ENCODE data around the gene DNAH17.
"Not testable (repeated sequence)": the region's sequence is repeated elsewhere in the genome, so short reads cannot be mapped to it uniquely, and the experiment has no call there.

DNAH17 gene

GRCh38 chr17:78475211-78475610, 102.0 kb downstream of the DNAH17 start:
- DNase-seq = no peak

GRCh38 chr17:78474614-78475146, 102.5 kb downstream of the DNAH17 start:
- no peak for DNase-seq

- no peak for DNase-seq
Measured at GRCh38 chr17:78473951-78474613, 103.1 kb downstream of the DNAH17 start.

- no peak for DNase-seq
Measured at GRCh38 chr17:78472035-78472905, 104.9 kb downstream of the DNAH17 start.

- no peak for DNase-seq
Measured at GRCh38 chr17:78471635-78472034, 105.6 kb downstream of the DNAH17 start.

- no peak for DNase-seq
Measured at GRCh38 chr17:78469443-78469842, 107.8 kb downstream of the DNAH17 start.

- no peak for DNase-seq
Measured at GRCh38 chr17:78468366-78468765, 108.8 kb downstream of the DNAH17 start.

GRCh38 chr17:78466786-78467715, 110.1 kb downstream of the DNAH17 start:
- DNase-seq = no peak

- not testable (repeated sequence) for DNase-seq
Measured at GRCh38 chr17:78466109-78466785, 110.9 kb downstream of the DNAH17 start.

- DNase-seq = no peak
Measured at GRCh38 chr17:78462148-78462547, 115.0 kb downstream of the DNAH17 start.

- no peak for DNase-seq
Measured at GRCh38 chr17:78461799-78462053, 115.5 kb downstream of the DNAH17 start.

GRCh38 chr17:78460951-78461798, 116.0 kb downstream of the DNAH17 start:
- DNase-seq = no peak

GRCh38 chr17:78460176-78460675, 117.0 kb downstream of the DNAH17 start:
- no peak for DNase-seq

- no peak for DNase-seq
Measured at GRCh38 chr17:78459696-78460095, 117.5 kb downstream of the DNAH17 start.

- no peak for DNase-seq
Measured at GRCh38 chr17:78458736-78459335, 118.4 kb downstream of the DNAH17 start.

- no peak for DNase-seq
Measured at GRCh38 chr17:78458091-78458490, 119.1 kb downstream of the DNAH17 start.

- no peak for DNase-seq
Measured at GRCh38 chr17:78454346-78454745, 122.8 kb downstream of the DNAH17 start.

GRCh38 chr17:78451753-78452152, 125.4 kb downstream of the DNAH17 start:
- DNase-seq = no peak

- DNase-seq = peak; percentile 64 to 77
Measured at GRCh38 chr17:78450696-78451345, 126.4 kb downstream of the DNAH17 start.

GRCh38 chr17:78449983-78450595, 127.1 kb downstream of the DNAH17 start:
- DNase-seq = no peak
